ENCODE measurements around the gene ZNF75A. TPM values are rescaled to one million over a fixed set of nuclear protein-coding genes. Genes with fewer than 3 reads are reported as not detected.

The ZNF75A gene
- total RNA-seq, 1 donor, result 21.0 TPM

DNA sequence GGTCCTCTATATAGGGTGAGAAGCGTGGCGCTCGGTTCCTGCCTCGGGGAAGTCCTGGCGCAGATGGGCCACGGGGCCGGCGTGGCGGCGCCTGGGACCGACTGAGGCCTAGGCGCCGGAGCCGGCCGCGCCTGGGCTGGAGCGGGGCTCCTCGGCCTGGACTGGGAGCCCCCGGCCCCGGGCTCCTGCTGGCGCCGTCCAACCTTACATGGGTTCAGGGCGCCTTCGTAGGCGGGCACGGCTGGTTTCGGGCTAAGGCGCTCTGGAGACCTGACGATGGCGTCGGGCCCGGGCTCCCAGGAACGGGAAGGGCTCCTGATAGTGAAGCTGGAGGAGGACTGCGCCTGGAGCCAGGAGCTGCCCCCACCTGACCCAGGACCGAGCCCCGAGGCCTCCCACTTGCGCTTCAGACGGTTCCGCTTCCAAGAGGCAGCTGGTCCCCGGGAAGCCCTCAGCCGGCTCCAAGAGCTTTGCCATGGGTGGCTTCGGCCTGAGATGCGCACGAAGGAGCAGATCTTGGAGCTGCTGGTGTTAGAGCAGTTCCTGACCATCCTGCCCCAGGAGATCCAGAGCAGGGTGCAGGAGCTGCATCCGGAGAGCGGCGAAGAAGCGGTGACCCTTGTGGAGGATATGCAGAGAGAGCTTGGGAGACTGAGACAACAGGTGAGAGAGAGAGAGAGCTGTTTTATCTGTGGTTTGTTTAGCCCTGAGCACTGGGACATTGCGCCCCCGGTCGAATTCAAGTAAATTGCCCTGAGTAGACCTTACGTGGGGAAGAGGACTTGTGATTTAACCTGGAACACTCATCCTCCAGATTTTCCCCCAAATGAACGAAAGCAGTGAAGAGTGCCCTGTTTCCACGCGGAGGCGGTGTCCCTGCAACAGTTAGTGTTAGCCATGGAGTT, 21.5 kb upstream of the ZNF75A start:
- no peak for DNase-seq (ENCODE audit: low read depth in 2 of 3, low spot score in 2 of 3)

DNA sequence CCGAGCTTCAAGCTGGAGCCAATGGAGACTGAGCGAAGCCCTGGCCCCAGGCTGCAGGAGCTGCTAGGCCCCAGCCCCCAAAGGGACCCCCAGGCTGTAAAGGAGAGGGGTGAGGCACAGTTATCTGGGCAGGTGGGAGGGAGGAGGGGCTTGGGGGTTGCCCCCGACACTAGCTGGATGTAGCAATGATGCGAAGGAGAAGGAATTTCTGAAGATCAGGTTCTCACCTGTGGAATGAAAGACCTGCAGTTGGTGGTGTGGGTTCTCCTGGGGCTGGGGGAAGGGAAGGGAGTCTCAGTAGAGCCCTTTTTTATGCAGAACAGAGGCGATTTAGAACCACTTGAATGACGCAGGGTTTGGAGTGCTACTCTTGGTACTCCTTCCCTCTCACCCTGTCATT, 20.2 kb upstream of the ZNF75A start:
- DNase-seq (ENCODE audit: low read depth in 2 of 3, low spot score in 2 of 3), result no peak

DNA sequence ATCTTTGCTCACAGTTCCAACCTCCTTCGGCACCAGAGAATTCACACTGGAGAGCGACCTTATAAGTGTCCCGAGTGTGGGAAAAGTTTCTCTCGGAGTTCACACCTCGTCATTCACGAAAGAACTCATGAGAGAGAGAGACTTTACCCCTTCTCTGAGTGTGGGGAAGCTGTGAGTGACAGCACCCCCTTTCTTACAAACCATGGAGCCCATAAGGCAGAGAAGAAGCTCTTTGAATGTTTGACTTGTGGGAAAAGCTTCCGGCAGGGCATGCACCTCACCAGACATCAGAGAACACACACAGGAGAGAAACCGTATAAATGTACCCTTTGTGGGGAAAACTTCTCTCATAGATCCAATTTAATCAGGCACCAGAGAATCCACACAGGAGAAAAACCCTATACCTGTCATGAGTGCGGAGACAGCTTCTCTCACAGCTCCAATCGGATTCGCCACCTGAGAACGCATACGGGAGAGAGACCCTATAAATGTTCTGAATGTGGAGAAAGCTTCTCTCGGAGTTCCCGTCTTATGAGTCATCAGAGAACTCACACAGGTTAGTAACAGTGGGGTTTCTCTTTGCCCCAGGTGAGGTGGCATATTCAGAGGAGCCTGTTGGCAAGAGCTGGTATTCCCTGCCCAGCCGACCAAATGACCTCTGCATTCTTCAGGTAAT, 15.2 kb upstream of the ZNF75A start:
- no peak for DNase-seq (ENCODE audit: low read depth in 2 of 3, low spot score in 2 of 3)

DNA sequence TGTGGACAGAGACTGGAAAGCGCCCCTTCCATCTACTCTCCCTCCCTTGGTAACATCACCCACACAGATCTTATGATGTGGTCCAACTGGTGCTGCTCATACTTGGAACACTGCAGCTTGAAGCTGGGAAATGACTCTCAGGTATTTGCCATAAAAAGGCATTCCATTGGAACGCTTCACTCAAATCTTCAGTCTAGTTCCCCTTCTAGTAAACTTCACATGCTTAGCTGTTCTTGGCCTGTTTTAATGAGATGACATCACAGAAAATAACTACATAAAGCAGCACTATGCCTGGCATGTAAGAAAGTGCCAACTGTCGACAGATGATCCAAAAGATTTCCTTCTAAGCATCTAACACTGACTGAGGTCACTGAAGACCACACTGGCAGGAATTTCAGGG, 12.7 kb upstream of the ZNF75A start:
- no peak for DNase-seq (ENCODE audit: low read depth in 2 of 3, low spot score in 2 of 3)

DNA sequence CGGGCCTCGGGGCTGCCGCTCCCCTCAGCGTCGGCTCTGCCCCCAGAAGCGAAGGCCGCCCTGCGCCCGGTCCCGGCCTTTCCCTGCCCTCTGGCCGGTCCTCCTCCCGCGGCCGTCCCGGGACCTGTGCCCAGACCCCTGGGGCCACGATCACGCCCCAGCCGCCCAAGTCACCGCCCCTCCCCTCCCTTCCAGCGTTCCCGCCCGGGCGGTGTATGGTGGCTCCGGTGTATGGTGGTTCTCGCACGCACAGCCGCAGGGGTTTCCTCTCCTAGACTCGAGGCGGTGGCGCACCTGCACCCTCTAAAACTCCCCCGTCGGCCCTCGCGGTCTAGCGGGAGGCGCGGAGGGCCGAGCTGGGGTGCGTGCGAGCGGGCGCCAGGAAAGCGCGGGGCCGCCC, 10.1 kb upstream of the ZNF75A start:
- DNase-seq (ENCODE audit: low read depth in 2 of 3, low spot score in 2 of 3), result no peak

DNA sequence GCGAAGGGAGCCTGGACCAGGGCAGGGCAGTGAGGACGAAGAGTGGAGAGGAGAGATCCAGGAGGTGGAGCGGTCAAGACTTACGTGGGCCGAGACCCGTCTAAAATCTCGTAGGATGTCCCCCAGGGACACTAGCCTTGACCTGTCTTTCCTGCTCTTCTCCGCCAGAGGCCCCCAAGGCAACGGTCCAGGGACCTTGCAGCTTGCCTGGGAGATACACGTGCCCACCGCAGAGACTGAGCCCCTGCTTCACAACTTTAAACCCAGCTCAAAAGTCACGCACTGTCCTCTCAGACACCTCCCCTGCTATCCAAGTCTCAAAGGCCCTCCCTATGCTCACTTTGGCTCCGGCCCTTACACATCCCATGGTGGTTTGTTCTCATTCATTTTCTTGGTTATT, 9.5 kb upstream of the ZNF75A start:
- no peak for DNase-seq (ENCODE audit: low read depth in 2 of 3, low spot score in 2 of 3)

DNA sequence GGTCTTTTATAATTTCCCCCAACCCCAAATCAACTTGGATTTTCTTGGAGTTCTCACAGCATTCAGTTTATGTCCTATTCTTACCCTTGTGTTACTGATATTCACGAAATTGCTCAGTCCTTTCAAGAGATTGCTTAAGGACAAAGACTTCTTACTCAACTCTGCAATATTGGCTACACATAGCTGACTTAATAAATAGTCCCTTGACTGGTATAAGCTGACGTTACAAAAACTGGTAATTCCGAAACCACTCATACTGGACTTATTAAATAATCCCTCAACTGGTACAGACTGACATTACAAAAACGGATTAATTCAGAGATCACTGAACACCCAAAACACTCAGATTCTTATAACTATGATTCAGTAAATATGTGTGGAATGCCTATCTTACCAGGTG, 927 bp upstream of the ZNF75A start:
- DNase-seq (ENCODE audit: low read depth in 2 of 3, low spot score in 2 of 3), result no peak

DNA sequence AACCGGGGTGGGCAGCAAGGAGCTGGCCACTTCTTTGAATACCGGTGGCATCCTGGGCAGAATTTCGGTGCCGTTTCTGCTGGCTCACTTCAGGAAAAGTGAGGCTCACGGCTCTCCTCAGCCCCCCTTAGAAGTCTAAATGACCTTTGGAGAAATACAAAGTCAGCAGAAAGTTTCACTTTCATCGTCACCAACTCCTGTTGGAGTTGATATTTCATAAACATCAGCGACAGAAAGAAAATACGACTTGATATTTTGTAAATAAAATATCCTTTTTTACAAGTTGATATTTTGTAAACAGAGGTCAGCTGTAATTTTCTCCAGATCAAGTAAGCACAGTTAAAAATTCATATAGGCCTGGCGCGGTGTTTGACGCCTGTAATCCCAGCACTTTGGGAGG, 781 bp downstream of the ZNF75A start:
- no peak for DNase-seq (ENCODE audit: low read depth in 2 of 3, low spot score in 2 of 3)

DNA sequence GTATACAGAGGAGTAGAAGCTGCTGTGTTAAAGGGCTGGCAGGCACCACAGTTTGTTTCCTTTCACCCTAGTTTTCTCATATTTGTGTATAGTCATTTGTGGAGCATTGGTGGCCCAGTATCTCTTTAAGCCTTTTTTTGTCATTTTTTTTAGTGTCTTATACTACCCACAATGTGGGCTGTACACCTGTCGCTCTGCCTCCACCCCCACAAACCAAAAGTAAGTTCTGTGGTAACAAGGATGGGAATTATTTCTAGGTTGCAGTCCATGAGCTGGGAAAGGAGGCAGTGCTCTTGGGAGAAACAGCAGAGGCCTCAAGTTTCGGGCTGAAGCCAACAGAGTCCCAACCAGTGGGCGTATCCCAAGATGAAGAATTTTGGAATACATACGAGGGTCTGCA, 6.2 kb downstream of the ZNF75A start:
- DNase-seq (ENCODE audit: low read depth in 2 of 3, low spot score in 2 of 3), result no peak

DNA sequence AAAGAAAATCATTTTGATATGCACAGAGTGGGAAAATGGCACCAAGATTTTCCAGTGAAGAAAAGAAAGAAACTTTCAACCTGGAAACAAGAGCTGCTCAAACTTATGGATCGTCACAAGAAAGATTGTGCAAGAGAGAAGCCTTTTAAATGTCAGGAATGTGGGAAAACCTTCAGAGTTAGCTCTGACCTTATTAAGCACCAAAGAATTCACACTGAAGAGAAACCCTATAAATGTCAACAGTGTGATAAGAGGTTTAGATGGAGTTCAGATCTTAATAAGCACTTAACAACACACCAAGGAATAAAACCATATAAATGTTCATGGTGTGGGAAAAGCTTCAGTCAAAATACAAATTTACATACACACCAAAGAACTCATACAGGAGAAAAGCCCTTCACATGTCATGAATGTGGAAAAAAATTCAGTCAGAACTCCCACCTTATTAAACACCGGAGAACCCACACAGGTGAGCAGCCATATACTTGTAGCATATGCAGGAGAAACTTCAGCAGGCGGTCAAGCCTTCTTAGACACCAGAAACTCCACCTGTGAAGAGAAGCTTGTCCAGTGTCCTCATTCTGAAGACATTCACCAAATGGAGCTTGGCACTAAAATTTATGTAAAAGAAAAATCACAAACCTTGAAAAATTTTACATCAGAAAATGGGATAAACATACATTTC, 12.2 kb downstream of the ZNF75A start:
- DNase-seq (ENCODE audit: low read depth in 2 of 3, low spot score in 2 of 3), result peak in 1 of 3 donors; percentile 40

DNA sequence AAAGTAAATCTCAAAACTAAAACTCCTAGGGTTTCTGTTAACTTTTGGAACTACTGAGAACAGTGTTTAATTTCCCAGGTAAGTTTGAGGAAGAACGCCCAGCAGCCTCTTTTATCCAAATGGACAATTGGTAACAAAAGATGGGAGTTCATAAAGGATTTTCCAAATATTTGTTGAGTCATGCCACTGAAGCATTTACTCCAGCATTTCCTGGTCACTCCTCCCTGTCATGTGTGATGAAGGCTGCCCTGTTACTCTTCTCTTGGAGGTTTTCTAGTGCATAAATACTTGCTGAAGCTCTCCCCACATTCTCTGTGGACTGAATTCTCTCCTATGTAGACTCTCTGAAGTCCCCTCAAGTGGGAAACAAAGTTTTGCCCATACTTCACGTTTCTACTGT, 16.5 kb downstream of the ZNF75A start:
- DNase-seq (ENCODE audit: low read depth in 2 of 3, low spot score in 2 of 3), result no peak

DNA sequence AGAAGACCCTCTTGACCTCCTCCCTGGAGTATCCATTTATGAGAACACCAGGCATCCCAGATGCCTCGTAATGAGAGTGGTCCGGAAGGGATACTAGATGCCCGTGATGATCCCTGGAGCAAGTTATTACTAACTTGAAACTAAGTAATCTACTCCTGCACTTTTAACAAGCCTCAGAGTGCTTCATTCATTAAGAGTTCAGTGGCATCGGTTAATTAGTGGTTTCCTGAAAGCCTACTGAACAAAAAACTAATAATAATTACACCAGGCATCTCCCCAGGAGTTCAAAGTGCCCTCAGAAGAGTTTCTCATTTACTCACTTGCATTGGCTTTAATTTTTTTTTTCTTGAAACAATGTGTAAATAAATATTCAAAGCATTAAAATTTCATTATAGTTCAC, 22.2 kb downstream of the ZNF75A start:
- no peak for DNase-seq (ENCODE audit: low read depth in 2 of 3, low spot score in 2 of 3)

DNA sequence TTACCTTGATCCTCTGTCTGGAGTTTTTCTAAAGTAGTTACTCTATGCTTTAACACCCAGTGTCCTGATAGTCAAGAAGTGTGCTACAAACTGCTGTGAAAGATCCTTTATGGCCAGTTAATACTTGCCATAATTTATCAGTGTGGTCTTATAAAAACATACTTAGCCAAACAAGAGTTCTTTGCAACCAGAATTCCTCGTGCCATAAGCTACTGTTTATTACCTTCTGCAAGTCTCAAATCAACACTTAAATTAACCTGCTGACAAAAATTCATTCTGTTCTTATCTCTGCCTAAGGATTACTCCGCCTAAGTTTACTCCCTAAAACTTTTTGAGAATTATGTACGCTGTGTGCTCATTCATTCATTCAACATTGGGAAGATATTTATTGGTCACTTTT, 22.8 kb downstream of the ZNF75A start:
- no peak for DNase-seq (ENCODE audit: low read depth in 2 of 3, low spot score in 2 of 3)

DNA sequence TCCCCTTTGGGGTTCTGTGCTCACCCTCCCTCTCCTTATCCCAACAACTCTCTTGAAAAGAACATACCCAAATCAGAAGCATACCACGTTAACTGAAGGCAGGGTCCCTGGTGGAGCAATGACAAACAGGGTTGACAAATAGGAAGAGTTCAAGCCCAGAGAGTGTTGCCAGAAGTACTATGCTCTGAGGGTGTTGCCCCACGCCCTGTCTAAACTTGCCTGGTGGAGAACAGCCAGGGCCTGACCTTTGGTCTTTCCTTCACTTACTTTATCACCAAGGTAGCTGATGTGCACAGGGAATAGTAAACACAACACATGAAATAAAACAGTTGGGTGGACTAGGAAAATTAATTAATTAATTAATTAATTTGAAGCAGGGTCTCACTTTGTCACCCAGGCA, 23.3 kb downstream of the ZNF75A start:
- no peak for DNase-seq (ENCODE audit: low read depth in 2 of 3, low spot score in 2 of 3)

DNA sequence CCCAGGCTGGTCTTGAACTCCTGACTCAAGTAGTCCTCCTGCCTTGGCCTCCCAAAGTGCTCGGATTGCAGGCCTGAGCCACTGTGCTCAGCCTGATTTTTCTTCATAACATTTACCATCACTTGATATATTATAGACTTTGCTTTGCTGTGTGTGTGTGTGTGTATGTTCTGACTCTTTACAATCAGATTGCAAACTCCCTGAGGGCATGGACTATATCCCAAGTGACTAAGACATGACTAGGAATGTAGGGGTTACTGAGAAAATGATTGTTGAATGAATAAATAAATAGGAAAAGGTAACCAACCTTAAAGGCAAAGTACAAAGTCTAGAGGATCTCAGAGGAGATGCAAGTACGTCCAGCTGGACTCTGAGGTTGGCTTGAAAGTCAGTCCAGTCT, 40.7 kb downstream of the ZNF75A start:
- DNase-seq (ENCODE audit: low read depth in 2 of 3, low spot score in 2 of 3), result no peak

DNA sequence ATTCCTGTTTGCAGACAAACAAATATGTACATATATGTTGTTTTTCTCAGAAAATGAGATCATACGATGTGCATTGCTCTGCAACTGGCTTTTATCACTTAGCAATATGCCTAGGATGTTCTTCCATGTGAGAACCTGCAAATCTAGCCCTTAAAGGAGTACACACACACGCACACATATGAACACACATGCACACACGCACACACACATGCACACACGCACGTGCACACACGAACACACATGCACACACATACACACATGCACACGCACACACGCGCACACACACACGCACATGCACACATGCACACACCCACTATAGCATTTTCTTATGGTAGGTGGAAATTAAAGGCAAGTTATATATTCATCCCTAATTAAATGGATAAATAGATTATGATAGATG, 42.3 kb downstream of the ZNF75A start:
- DNase-seq (ENCODE audit: low read depth in 2 of 3, low spot score in 2 of 3), result no peak

DNA sequence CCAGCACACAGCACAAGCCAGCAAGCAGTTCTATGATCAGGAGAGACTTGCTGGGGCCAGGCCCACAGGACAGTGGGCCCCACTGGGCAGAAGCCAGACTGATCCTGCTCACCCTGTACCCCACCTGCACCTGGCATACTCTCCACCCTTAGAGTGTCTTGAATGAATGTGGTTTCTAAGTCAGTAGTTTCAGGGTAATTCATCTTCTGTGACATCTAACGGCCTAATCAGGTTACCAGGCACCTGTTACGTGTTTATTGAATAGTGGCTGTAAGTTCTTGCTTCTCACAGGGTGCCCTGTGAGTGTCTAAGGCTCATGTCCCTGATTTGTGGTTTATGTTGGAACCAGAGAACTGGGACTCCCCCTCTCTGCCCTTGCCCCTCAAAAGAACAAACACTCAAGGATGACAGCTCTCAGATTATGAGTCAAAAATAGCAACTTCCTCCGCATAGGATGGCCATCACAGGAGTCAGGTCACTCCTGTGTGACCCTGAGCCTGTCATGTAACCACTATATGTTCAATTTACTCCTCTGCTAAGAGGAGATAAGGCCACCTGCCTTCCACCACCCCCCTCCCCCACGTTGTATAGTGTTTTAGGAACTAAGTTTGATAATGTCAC, 43.4 kb downstream of the ZNF75A start:
- peak in 1 of 3 donors; percentile 39 for DNase-seq (ENCODE audit: low read depth in 2 of 3, low spot score in 2 of 3)

DNA sequence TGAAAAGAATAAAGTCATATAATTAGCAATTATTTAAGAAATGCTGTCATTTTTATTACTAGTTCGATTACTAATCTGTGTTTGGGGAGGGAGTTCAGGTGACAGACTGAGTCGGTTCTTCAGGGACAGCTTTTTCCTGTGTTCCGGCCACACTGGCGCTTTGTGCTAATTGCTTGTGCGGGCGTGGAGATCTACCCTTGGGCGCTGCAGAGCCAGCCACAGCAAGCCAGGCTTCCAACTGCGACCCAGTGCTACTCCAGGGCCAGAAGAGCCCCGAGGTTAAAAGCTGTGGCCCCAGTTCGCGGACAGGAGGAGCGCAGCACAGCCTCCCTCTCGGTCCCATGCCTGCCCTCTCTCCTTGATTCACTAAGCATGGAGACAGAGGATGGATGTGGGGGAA, 43.9 kb downstream of the ZNF75A start:
- DNase-seq (ENCODE audit: low read depth in 2 of 3, low spot score in 2 of 3), result no peak

DNA sequence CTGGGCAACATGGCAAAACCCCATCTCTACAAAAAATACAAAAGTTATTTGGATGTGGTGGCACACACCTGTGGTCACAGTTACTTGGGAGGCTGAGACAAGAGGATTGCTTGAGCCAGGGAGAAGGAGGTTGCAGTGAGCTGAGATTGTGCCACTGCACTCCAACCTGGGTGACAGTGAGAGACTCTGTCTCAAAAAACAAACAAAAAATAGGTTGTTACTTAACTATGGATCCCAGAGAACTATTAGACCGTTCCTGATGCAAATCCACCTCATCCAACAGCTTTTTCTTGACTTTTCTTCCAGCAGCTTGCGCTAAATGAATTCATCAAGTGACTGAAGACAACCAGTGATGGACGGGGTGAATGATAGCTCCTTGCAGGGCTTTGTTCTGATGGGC, 50.3 kb downstream of the ZNF75A start, which contains the start of gene OR2C1:
Gene OR2C1 (plus strand): TSS at position 301 of the 400 bp plus-strand sequence. CDS start 52 bp downstream, at position 353.
- DNase-seq (ENCODE audit: low read depth in 2 of 3, low spot score in 2 of 3), result no peak

DNA sequence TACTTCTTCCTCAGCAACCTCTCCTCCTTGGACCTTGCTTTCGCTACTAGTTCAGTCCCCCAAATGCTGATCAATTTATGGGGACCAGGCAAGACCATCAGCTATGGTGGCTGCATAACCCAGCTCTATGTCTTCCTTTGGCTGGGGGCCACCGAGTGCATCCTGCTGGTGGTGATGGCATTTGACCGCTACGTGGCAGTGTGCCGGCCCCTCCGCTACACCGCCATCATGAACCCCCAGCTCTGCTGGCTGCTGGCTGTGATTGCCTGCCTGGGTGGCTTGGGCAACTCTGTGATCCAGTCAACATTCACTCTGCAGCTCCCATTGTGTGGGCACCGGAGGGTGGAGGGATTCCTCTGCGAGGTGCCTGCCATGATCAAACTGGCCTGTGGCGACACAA, 50.8 kb downstream of the ZNF75A start:
- no peak for DNase-seq (ENCODE audit: low read depth in 2 of 3, low spot score in 2 of 3)

DNA sequence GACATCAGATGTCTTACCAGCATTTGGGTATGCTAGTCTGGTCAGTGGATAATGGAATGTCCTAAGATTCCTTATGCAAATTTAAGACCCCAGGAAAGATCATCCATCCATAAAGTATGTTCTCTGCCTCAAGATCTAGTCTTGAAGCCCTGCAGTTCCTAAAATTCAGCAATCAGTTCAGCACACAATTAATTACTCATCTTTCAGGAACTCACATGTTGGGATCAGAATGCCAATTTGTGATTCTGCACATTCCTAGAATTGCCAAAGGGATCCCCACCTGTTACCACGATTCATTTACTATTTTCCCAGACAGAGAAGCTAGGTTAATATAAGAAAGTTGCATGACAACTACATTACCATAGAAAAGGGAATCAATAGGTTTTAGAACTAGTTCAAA, 53.6 kb downstream of the ZNF75A start:
- DNase-seq (ENCODE audit: low read depth in 2 of 3, low spot score in 2 of 3), result no peak
